ENCODE data around the gene GNAS.

The GNAS gene

GRCh38 chr20:58883241-58883691, 30.8 kb downstream of the GNAS start:
- DNase-seq, result no peak

- no peak for DNase-seq
Observed at GRCh38 chr20:58884966-58885365, 32.5 kb downstream of the GNAS start.

GRCh38 chr20:58886546-58886945, 34.0 kb downstream of the GNAS start:
- DNase-seq, result no peak

- no peak for DNase-seq
Observed at GRCh38 chr20:58888103-58888502, 35.6 kb downstream of the GNAS start.

DNA sequence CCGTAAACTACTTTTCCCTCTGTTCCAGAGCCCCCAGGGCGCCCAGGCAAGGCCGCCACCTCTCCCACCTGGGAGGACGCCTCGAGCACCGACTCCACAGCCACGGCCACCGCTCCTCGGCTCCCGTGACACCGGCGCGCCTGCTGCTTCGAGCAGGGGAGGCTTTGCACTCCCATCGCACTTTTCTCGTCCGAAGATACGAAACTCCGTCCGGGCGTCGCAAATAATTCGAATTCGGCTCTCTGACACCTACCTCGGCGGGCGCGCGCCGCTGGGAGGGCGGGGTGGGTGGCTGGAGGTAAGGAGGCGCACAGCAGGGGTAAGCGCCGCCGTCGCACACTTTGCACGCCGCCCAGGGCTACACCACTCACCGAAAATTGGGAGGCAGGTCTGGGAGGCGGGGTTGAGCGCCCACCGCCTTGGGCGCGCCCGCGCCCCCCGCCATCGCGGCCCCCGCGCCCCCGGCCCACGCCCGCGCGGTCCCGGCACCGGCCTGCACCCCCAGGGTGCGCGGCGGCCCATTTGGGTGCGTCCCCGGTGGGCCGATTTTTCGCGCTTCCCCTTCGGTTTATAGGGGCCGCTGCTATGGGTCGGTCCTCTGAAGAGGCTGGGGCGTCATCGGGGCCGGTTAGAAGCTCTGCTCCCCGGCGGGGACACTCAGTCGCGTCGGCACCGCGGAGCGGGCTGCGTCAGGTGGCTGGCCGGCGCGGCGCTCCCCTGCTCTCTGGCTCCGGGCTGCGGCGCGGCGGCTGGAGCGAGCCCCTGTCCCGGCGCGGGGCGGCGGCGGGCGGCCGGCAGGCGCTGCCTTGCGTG, 36.2 kb downstream of the GNAS start:
- DNase-seq, result no peak

- DNase-seq, result no peak
Observed at GRCh38 chr20:58889334-58889760, 36.8 kb downstream of the GNAS start.

- DNase-seq, result no peak
Observed at GRCh38 chr20:58889798-58890517, 37.4 kb downstream of the GNAS start.

DNA sequence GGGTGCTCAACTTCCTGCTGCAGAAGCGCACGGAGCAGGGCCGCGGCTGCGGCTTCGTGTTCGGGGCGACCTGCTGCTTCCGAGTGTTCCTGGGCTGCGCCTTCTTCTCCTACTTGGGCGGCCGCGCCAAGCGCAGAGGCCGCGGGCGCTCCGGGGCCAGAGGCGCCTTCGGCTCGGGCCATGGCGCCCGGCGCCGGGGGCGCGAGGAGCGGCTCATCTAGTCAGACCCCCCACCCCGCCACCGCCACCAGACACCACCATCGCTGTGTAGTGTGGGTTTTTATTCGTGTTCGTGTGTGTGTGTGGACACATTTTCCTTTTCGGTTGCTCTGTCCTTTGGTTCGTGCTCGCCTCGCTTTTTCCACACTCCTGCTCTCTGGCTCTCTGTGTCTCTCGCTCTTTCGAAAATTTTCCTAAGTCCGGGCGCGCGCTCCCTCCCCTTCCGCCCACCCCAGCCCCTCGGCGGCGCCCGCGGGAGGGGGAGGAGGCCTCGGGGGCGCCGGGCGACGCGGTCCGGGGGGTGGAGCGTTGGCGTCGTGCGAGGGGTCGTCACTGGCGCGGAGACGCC, 38.1 kb downstream of the GNAS start:
- DNase-seq, result peak; percentile 27

DNA sequence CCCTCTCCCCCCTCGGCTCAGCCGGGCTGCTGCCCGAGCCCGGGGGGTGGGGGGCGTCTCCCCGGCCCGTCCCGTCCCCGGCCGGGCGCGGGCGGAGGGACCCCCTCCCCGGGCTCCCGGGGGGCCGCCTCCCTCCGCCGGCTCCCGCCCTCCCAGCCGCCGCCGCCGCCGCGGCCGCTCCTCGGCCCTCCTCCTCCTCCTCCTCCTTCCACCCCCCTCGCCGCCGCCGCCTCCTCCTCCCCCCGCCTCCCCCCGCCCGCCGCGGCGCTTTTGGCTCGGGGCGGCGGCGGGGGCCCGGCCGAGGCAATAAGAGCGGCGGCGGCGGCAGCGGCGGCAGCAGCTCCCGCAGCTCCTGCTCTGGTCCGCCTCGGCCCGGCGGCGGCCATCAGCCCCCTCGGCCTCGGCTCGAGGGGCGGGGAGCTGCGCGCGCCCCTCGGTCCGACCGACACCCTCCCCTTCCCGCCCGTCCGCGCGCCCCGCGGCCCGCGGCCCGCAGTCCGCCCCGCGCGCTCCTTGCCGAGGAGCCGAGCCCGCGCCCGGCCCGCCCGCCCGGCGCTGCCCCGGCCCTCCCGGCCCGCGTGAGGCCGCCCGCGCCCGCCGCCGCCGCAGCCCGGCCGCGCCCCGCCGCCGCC, 38.7 kb downstream of the GNAS start:
- peak; percentile 33 for DNase-seq

- DNase-seq, result no peak
Observed at GRCh38 chr20:58891718-58892140, 39.2 kb downstream of the GNAS start.

GRCh38 chr20:58892141-58892931, 39.8 kb downstream of the GNAS start:
- DNase-seq, result no peak

- no peak for DNase-seq
Observed at GRCh38 chr20:58892932-58893224, 40.4 kb downstream of the GNAS start.

GRCh38 chr20:58893355-58894120, 41.0 kb downstream of the GNAS start:
- no peak for DNase-seq

DNA sequence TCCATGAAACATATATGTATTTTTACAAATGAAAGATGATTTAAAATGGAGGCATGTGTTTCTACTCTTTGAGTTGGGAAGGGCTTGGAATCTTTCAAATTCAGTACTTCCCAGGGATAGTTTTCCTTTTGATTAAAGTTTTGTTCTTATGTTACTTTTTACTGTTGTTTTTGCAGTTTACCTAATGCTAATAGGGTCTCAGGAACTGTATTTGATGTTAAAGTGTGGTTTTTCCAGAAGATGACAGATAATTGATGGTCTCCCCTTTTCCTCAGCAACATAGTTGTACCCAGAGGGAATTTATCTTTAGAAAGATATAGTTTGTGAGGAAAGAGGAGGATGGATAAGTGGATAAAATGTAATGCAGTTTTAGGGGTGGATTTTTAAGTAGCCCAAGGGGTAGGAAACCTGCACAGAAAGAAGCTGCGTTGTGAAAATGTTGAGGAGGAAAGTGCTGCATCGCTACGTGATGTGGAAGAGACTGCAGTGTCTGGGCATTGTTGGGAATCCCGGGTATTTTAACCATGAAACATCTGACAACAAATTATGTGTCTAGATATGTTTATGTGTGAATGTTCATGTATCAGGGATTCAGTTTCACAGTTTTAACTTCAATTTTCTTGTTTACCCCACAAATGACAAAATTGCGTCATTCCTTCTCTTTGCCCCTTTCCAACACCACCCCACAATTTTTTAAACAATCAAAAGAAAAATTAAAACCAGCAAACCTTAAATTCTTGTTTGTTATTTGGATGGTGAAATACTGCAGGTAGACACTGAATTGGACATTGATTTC, 42.3 kb downstream of the GNAS start:
- no peak for DNase-seq

DNA sequence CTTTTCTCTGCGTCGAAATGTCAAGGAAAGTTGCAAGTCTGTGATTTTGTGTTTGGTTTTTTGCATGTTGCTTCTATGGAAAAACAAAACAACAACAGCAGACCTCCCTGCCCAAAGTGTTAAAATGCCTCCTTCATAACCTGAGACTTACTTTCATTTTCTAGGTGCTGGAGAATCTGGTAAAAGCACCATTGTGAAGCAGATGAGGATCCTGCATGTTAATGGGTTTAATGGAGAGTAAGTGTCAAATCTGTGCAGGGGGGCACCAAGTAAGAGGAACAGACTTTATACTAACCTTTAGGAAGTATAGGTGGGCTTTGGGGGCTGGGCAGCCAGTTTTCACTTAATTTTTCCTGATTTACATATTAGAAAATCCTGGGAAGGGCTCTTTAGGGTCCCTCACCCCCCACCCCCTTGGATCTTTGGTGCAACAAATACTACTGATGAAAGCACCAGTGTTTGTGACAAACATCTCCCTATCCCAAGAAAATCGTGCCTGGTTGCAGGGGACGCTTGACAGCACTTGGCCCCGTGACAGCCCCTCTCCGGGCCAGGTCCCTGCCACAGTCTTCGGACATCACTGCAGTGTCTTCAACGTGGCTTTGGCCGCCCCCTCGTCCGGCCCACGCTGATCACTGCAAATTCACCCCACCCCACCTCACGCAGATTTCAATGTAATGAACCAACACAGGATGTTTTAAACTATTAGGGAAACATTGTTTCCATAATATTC, 43.1 kb downstream of the GNAS start:
- DNase-seq, result no peak

- no peak for DNase-seq
Observed at GRCh38 chr20:58896820-58897219, 44.3 kb downstream of the GNAS start.

GRCh38 chr20:58897488-58897887, 45.0 kb downstream of the GNAS start:
- DNase-seq, result no peak

- DNase-seq, result no peak
Observed at GRCh38 chr20:58898629-58899408, 46.3 kb downstream of the GNAS start.

- DNase-seq, result no peak
Observed at GRCh38 chr20:58899512-58899911, 47.0 kb downstream of the GNAS start.

DNA sequence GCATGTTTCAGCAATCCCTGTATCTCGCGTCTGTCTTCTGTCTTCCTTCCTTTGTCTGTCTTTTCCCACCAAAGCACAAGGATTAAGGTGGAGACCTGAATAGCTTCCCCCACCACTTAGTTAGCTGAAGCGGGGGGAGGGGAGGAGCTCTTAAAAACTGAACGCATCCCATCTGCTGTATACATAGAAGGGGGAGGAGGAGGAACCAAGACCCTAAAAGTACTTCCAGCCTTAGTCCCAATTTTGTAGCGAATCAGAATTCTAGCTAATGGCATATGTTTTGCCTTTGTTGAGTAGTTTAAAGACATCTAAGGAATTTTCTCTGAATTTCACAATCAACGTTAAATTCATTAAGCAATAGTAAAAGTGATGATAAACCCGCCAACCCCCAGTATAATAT, 47.9 kb downstream of the GNAS start:
- DNase-seq, result no peak
